Measurements from ENCODE around the gene PET100.

Gene PET100

DNA sequence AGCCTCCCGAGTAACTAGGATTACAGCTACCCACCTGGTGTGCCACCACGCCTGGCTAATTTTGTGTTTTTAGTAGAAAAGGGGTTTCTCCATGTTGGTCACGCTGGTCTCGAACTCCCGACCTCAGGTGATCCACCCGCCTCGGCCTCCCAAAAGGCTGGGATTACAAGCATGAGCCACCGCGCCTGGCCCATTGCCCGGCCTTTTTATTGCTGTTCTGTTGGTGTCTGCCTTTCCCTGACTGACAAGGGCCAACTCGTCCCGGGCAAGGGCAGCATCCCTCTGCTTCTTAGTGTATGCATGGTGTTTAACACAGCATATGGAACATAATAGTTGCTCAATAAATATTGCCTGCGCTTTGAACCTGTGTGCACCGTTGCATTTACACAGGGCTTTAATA is 33.1 kb downstream of the PET100 start:
- TF ChIP-seq YY1 (IDR thresholded peaks at IDR 0.05; ENCODE audit: low read depth) (no peak), TCF12 (IDR thresholded peaks at IDR 0.05; ENCODE audit: low read depth) (no peak), TEAD4 (IDR thresholded peaks at IDR 0.05) (no peak), ZBTB7A (IDR thresholded peaks at IDR 0.05; ENCODE audit: low read depth) (no peak), CREB1 (IDR thresholded peaks at IDR 0.05; ENCODE audit: low read depth) (no peak), CEBPB (IDR thresholded peaks at IDR 0.05) (no peak), EGR1 (IDR thresholded peaks at IDR 0.05) (no peak), NFIC (IDR thresholded peaks at IDR 0.05) (no peak), TAF1 (IDR thresholded peaks at IDR 0.05; ENCODE audit: low read depth) (no peak), MAX (IDR thresholded peaks at IDR 0.05) (no peak), RAD21 (IDR thresholded peaks at IDR 0.05; ENCODE audit: low read depth) (no peak), REST (IDR thresholded peaks at IDR 0.05; ENCODE audit: low read depth) (no peak), EP300 (IDR thresholded peaks at IDR 0.05; ENCODE audit: borderline replicate concordance) (no peak)
- TF ChIP-seq, protein P1, sequence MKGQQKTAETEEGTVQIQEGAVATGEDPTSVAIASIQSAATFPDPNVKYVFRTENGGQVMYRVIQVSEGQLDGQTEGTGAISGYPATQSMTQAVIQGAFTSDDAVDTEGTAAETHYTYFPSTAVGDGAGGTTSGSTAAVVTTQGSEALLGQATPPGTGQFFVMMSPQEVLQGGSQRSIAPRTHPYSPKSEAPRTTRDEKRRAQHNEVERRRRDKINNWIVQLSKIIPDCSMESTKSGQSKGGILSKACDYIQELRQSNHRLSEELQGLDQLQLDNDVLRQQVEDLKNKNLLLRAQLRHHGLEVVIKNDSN (IDR thresholded peaks at IDR 0.05), result no peak

DNA sequence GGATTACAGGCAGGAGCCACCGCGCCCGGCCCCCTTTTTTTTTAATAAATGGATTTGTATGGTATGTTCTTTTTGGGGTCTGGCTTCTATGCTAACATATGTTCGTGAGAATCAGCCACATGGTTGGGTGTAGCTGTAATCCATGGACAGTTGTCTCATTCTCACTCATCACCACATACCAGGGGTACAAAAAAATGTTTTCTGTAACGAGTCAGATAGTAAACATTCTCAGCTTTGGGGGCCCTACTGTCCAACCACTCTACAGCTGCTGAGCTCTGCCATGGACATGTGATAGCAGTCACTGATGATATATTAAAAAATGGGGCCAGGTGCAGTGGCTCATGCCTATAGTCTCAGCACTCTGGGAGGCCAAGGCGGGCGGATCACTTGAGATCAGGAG is 34.1 kb downstream of the PET100 start:
- TF ChIP-seq YY1 (IDR thresholded peaks at IDR 0.05; ENCODE audit: low read depth) (no peak), TEAD4 (IDR thresholded peaks at IDR 0.05) (no peak), REST (IDR thresholded peaks at IDR 0.05; ENCODE audit: low read depth) (no peak), NFIC (IDR thresholded peaks at IDR 0.05) (no peak), TCF12 (IDR thresholded peaks at IDR 0.05; ENCODE audit: low read depth) (no peak), CEBPB (IDR thresholded peaks at IDR 0.05) (no peak), MAX (IDR thresholded peaks at IDR 0.05) (no peak), EGR1 (IDR thresholded peaks at IDR 0.05) (no peak), EP300 (IDR thresholded peaks at IDR 0.05; ENCODE audit: borderline replicate concordance) (no peak), RAD21 (IDR thresholded peaks at IDR 0.05; ENCODE audit: low read depth) (no peak), FOXM1 (IDR thresholded peaks at IDR 0.05; ENCODE audit: borderline replicate concordance, low read depth) (no peak), ZBTB7A (IDR thresholded peaks at IDR 0.05; ENCODE audit: low read depth) (no peak), CREB1 (IDR thresholded peaks at IDR 0.05; ENCODE audit: low read depth) (no peak), TAF1 (IDR thresholded peaks at IDR 0.05; ENCODE audit: low read depth) (no peak)
- TF ChIP-seq, protein P1 (IDR thresholded peaks at IDR 0.05), result no peak

DNA sequence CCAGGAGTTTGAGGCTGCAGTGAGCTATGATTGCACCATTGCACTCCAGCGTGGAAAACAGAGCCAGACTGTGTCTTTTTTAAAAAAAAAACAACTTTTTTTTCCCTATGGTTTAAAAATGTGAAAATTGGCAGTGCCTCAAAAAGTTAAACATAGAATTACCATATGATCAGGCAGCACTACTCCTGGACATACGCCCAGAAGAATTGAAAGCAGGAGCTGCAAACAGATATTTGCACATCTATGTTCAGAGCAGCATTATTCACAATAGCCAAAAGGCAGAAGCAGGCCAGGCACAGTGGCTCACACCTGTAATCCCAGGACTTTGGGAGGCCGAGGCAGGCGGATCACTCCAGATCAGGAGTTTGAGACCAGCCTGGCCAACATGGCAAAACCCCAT is 35.5 kb downstream of the PET100 start:
- no peak for TF ChIP-seq TEAD4 (IDR thresholded peaks at IDR 0.05)
- TF ChIP-seq MAX (IDR thresholded peaks at IDR 0.05), result no peak
- TF ChIP-seq CREB1 (IDR thresholded peaks at IDR 0.05; ENCODE audit: low read depth), result no peak
- TF ChIP-seq REST (IDR thresholded peaks at IDR 0.05; ENCODE audit: low read depth), result no peak
- TF ChIP-seq EP300 (IDR thresholded peaks at IDR 0.05; ENCODE audit: borderline replicate concordance), result no peak
- TF ChIP-seq NFIC (IDR thresholded peaks at IDR 0.05), result no peak
- TF ChIP-seq CEBPB (IDR thresholded peaks at IDR 0.05), result no peak
- no peak for TF ChIP-seq YY1 (IDR thresholded peaks at IDR 0.05; ENCODE audit: low read depth)
- TF ChIP-seq ZBTB7A (IDR thresholded peaks at IDR 0.05; ENCODE audit: low read depth), result no peak
- TF ChIP-seq TAF1 (IDR thresholded peaks at IDR 0.05; ENCODE audit: low read depth), result no peak
- TF ChIP-seq TCF12 (IDR thresholded peaks at IDR 0.05; ENCODE audit: low read depth), result no peak
- no peak for TF ChIP-seq RAD21 (IDR thresholded peaks at IDR 0.05; ENCODE audit: low read depth)
- TF ChIP-seq, protein P1 (IDR thresholded peaks at IDR 0.05), result no peak
- TF ChIP-seq FOXM1 (IDR thresholded peaks at IDR 0.05; ENCODE audit: borderline replicate concordance, low read depth), result no peak
- no peak for TF ChIP-seq EGR1 (IDR thresholded peaks at IDR 0.05)
